ENCODE data around the gene CAMK1G.

The CAMK1G gene

DNA sequence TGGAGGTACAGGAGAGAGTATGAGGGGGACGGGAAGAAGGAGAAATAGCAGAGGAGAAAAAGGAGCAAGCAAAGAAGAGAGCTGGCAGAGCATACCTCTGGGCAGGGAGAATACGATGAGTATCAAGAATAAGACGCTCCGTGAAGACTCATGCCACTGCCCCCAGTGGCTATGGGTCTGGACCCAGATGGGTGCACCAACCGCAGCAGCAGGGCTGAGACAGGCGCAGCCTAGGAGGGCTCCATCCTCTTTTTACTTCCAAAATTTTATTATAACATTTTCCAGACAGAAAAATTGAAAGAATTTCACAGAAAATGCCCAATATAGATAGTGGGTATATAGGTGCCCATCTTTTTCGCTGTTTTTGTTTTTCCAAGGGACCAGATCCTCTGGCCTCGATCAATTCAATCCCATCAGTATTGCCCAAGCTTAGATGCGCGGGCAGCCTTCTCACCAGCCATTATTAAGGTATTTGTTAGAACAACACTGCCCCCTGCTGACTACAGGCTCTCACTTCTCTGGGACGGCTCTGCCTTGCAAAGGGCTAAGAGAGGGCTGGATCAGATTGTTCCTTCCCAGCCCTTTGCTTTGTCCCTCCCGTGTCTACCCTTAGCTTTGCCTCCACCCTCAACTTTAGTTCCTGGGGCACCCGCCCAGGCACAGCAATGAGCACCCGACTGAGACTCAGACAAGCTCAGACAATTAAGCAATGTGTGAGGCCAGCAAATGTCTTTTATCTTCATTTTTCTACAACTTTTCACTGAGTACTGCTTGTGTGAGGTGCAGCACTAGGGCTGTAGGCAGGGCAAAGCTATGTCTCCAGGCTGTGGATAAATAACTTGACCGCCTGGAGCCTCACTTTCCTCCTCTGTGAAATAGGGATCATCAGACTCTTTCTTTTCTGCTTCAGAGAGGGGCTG lies 17.5 kb upstream of the CAMK1G start:
- peak; percentile 74 for DNase-seq

DNA sequence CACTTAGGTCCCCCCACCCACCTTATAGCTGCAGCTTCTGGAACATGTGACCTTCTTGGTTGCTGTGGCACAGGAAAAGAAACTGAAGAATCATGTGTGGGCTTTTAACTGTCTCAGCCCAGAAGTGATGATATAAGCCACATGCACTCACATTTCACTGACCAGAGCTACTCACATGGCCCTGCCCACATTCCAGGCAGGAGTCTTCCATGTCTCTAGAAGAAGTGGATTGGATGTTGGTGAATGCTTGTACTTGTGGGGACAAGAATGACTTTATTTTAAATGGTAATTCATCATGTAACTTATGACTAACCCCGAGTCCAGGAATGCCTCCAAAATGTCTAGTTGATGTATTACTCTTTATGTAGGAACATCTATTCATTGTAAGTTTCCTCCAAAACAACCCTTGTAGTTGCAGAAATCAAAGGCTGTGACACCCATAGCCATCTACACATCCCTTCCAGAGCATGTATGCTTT lies 15.8 kb upstream of the CAMK1G start:
- no peak for DNase-seq

DNA sequence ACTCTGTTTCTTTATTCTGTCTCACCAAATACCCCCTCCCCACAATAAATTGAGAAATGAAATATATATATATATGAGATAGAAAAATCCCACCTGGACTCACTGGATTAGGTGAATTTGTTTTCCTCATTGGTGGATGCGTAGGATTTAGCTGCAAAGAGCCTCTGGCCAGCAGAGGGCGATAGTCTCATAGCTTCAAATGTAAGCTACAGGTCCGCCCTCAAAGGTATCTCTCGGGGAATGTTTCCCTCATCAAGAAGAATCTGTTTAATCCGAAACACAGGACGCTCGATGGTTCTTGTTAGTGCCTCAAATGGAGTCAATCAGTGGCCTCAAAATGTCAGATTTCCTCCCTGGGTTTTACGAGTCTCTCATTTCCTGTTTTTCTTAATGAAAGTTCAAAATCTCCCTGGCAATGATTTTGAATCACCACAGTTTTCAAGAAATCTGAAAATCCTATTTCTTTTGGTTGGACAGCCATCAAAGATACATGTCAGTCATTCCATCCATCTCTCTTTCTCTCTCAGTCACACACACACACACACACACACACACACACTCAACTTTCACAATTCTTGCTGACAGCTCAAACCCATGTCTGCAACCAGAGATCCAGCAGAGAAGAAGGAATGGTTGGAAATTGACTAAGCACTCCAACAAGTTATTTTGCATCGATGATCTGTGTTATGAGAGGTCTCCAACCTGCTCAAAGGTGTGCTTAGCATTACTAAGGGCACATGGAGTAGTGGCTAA lies 13.9 kb upstream of the CAMK1G start:
- peak; percentile 69 for DNase-seq

DNA sequence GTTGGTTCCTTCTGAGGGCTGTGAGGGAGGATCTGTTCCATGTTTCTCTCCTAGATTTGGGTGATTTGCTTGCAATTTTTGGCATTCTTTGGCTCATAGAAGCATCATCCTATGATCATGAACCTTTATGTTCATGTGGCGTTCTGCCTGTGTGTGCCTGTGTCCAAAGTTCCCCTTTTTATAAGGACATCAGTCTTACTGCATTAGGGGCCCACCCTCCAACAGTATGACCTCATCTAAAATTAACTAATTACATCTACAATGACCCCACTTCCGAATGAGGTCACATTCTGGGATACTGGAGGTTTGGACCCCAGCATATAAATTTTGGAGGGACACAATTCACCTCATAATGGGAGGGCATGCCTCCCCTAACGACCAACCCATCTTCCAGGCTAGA lies 12.8 kb upstream of the CAMK1G start:
- no peak for DNase-seq

DNA sequence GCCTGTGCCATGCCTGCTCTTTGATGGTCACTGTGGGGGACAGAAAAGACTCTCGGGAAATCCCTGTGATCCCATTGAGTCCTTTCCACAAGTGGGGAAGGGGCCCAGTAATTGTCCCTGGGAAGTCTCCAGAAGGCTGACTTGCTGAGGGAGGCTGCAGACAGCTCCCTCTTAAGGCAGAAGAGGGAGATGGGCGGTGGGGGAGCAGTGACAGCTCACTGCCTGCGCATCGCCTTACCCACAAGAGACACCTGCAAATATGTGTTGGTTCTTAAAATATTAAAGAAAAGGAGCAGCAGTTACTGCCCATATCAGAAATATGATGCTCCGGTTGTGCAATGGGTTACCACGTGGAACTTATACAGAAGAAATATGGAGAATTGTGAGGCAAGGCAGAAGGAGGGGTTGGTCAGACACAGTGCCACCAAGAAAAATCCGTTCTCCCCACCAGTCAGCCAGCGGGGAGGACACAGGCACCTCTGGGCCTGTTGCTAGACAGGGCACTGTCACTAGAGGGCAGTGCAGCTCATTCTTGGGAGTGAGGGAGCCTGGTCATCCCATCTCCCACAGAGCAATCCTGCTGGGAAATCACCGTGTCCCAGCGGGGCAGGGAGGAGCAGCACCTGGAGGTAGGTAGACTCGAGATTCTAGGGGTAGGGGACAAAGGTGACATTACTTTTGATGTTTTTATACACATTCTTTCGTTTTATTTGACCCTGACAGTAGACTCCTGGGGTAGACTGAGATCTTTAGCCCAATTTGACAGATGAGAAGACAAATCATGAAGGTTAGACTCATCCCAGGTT lies 6.9 kb upstream of the CAMK1G start:
- peak; percentile 79 for DNase-seq

DNA sequence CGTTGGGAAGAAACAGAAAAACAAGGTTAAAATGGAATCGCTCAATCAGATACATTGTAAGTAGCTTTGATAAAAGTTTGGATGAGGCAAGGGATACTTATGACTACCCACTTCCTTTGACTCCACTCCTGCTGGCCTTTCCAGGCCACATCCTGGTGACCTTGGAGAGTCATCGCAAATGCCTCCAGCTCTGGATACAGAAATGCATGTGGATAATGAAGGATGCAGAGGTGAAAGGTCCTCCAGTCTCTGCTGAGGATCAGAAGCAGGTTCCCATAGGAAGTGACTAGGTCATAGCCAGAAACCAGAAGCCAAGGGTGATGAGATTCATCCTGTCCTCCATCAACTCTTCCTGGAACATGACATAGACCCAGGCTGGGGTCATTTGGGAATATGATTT lies 6.2 kb upstream of the CAMK1G start:
- no peak for DNase-seq

DNA sequence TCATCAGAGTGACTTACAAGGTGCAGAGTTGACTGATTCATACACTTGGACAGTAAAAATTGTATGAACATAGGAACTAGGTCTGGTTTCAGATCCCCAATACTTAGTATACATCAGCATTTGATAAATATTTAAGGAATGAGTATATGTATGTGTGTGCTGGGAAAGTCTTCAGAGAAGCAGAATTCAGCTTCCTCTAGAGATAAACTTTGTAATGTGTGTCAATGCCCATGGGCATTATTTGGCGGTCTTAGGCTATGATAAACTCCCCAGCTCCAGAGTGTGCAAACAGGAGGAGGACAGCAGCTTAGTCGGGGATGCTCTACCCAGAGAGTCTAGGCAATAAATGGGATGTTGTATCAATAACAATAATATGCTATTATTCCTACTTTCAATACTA lies 2.9 kb upstream of the CAMK1G start:
- DNase-seq: no peak

DNA sequence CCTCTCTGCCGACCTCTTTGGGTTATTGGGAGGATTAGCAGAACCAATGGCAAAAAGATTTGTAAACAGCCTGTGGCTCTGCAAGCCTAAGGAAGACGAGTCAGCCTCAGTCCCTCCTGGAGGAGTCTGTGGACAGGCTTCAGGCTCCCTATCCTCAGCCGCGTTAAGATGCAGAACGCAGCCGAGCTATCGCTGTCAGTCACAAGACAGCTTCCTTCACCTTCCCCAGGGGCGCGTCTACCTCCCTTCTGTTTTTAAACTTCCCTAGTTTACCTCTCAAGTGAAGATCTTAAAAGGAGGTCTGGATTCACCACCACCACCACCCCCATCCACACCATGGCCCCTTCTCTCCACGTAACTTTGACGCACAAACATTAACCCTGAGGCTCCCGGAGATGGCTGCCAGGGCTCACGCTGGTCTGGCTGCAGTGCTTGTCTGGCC lies 738 bp downstream of the CAMK1G start:
- DNase-seq: no peak

DNA sequence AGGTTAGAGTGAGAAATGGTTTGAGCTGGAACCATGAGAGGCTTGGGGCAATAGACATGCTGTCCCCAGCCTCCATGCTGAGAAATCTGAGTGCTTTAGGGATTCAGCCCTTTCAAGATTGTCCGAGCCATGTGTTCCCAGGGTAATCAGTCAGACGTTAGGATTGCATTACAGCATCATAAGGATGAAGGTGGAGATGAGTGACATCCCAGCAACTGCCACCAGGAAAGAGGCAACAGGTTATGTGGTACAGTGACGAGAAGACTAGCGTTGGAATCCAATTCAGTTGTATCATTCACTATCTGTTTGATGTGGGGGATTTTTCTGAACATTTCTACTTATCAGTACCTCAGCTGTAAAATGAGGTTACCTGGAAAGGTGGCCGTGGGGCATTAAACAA lies 1.7 kb downstream of the CAMK1G start:
- no peak for DNase-seq

DNA sequence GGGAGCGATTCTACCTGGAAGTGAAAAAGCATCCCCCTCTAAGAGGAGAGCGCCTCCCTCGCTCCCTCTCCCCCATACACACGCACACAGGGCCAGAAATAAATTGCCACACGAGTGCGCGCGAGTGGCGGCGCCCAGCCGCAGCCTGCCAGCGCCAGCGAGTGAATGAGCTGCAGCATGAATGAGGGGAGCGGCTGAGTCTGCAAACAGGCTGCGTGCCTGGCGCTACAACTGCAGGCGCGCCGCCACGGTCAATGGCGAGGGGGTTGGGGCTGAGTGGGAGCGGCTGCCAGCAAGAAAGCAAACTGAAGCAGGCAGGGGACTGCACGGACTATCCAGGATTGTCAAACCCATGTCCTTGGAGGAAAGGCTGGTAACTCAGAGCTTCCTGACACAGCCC lies 2.2 kb downstream of the CAMK1G start:
- DNase-seq: peak; percentile 79

DNA sequence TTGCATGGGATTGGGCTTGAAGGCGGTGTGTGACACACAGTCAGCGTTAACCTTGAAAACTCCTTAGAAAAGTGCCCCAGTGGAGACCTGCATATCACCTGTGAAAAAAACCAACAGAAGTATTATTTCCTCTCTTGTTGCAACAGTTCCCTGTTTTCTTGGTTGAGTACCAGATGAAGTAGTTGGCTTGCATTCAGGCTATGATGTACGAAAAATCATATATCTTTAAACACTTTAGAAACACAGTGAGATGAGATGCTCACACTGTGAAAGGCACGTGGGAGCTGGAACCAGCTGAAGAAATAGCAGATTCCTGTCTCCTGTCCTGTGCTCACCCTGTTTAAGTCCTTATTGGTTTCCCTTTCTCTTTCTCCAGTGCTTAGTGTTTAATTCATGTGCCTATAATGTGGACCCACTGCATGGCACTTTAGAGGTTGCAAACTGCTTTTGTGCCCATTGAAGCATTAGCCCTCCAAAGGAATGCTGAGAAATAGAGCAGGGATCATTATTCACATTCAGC lies 2.8 kb downstream of the CAMK1G start:
- DNase-seq: no peak

DNA sequence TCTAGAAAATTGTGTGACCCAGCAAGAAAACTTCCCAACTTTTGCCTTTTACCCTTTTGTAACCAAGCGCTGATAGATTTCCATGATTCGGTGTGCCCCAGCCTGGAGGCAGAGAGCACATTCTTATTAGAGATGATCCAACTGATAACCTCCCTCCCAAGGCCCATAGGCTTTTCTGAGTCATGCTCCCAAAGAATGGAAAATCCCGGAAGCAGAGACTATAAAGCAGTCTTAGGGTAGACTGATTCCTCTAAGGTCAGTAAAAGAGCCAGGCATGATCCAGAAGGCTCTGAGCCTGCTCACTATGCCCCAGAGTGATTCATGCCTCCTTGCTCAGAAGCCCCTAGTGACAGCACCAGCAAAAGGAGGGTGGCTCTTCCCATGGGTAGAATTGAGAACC lies 4.3 kb downstream of the CAMK1G start:
- no peak for DNase-seq

DNA sequence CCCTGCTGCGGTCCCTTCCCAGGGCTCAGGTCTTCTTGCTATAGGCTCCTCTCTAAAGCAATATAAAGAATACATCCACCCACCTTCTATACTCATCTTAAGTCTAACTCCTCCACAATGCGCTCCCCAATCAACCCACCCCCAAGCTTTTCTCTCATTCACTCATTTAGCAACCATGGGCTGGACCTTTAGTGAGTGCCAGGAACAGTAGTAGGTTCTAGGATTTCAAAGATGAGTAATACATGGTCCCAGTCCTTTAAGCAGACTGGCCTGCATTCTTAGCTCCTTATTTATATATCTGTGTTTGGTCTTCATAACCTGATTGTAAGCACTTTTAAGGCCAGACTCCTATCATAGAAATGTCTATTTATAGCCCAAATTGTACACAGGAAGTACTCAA lies 5.9 kb downstream of the CAMK1G start:
- no peak for DNase-seq

DNA sequence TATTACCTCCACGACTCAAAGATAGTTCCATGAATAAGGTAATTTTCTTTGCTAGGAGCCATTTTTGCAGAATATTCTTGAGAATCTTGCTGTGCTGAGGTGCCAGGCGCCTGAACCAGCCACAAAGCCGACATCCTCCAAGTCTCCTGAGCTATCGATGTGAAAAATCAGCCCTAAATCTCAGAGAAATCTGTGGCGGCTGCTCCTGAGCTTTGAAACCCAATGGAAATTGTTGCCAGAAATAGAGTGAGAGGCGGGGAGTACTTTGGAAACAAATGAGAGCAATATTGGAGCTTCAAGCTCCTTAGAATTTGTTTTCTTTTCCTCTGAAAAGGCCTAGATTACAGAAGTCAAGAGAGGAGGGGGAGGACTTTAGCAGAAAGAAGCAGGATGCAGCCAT lies 6.3 kb downstream of the CAMK1G start:
- no peak for DNase-seq

DNA sequence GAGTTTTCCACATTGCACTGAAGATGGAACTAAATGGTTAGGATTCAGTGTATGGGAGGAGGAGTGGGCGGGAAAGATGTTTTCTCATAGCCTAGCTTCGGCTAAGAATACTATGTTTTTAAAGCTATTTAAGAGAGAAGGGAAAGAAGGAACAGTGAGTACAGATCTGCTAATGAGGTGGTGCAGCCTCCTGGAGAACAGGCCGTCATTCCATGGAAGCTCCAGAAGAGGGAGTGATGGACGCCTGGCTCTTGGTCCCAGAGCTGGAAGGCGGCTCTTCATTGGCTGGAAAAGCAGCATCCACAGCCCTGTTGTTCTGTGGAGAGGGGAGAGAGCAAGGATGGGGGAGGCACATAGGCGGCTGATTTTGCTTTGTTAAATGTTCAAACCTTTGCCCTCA lies 6.9 kb downstream of the CAMK1G start:
- DNase-seq: no peak

DNA sequence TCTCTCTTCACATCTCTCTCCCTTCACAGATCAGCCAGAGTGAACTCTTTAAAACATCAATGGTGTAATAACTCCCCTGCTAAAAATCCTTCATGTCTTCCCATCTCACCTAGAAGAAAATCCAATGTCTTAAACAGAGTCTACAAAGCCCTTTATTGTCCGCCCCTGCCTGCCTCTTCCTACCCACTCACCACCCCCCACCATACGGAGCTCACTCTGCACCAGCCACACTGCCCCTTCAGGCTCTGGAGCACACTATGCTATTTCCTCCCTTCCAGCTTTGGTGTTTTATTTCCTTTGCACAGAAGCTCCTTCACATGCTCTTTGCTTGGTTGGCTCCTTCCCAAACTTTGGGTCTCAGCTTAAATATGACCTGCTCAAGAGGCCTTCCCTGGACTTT lies 10.2 kb downstream of the CAMK1G start:
- DNase-seq: no peak

DNA sequence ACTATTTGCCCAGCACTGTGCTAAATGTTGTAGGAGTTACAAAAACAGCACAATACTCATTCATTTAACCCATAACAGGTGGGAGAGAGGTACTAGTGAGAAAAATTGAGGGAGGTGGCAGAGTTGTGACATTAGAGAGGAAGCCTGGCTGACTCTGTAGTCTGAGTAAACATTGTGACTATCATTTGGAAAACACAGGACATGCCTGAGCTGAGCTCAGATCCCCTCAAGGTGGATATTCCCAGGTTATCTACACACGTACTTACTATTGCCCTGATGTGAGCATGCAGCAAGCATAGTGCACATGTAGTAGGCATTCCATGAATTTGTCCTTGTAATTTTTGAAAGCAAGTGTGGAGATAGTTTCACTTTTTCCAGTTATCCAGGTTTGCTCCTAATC lies 10.9 kb downstream of the CAMK1G start:
- DNase-seq: no peak

DNA sequence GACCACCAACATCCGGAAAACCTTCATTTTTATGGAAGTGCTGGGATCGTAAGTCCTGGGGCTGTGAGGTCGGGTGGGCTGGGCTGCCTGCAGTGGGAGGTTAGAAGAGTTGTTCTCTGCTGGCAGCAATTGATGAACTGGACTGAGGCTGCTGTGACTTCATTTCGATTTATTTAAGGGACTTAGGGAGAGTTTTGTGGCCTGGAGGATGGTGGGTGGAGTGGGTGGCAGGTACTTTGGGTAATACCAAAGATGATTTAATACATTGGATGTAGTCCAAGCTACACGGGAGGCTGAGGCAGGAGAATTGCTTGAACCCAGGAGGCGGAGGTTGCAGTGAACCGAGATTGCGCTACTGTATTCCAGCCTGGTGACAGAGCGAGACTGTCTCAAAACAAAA lies 11.5 kb downstream of the CAMK1G start:
- DNase-seq: no peak

DNA sequence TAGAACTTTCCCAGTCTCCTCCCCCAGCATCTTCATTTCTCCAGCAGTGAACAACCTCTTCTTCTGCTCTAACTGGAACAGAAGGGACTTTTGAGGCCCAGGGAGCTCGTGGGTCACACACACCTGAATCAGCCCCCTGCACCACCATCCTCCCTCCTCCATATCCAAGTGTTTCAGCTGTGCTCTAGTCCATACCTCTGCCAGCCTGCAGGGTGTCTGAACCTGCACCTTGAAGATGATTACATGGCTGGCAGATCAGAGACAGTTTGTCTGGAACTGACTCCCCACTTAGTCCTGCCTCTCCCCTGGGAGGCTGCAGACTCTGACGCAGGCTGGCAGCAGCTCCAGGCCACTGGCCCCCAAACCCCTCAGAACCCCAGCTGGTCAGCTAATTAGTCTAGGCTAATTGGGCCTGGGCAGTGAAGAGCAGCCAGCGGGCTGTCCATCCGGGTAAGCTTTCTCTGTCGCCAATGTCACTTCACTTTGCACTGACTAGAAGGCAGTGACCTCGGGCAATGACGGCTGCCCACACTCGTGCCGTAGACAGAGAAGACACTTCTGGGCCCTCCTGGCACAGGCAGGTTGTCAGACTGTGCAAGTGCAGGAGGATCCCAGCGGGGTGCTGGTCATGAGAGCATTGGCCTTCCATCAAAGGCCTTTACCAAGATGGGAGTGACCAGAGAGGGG lies 12.2 kb downstream of the CAMK1G start:
- no peak for DNase-seq

DNA sequence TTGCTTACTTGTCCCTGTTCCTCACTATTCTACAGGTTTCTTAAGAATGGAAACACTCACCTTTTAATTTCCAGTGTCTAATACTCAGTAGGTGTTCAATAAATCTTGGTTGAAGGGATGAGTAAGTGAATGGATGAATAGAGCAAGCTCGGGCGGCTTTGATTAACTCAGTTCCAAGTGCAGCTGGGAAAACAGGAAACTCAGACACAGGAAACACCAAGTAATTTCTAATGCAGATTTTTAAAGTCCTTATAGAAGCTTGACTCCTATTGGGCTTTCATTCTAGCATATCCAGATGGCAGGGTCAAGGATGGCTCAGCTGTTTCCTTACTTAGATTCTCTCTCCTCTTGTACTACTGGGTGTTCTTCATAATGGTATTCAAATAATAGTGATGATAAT lies 14.0 kb downstream of the CAMK1G start:
- DNase-seq: no peak

DNA sequence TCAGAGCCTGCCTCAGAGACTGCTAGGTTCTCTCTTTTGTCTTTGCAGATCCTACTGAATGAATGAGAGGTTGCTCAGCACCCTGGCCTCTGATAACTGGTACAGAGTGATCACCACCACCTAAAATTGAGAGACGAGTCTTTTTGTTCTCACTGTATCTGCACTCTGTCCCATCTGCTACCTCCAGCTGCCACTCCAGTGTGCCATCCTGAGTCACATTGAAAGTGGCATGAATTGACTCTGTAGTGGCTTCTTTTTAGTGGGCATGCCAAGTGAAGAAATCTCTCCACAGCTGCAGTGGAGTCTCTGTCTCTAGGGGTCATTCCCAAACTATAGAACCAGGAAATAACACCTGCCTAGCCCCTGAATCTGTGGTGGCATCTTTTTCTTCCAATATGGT lies 14.7 kb downstream of the CAMK1G start:
- DNase-seq: no peak

DNA sequence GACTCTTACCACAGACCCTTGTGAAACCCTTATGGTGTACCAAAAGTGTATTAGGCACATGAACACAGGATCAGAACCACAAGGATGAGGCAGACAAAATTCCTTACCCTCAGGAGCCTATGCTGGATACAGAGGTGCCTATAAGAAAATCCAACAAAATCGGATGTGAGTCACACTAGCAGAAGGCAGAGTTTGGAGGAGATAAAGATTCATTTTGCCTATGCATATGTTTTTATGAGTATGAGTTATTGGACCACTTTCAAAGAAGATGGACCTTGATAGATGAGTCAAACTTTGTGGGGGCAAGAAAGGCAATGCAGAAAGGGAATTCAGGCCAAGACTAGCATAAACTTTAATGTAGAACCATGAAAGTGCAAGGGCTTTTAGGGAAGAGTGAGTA lies 17.0 kb downstream of the CAMK1G start:
- no peak for DNase-seq

Data from femur (tissue), 1 donor.